Measurements from ENCODE around the gene LRRFIP2. TPM values are rescaled to one million over a fixed set of nuclear protein-coding genes. Genes with fewer than 3 reads are reported as not detected.

Gene LRRFIP2
- total RNA-seq, 2 donors from 2014 or later: 82.3 to 142 TPM

- H3K36me3 ChIP-seq: peaks cover 12% of the 10 kb centered on the region
- no peak for DNase-seq (ENCODE audit: low spot score)
- H3K9me3 ChIP-seq: no peaks in the 10 kb centered on the region
- H3K27ac ChIP-seq: peak overlapping the region in 1 of 2 donors; percentile 2
- H3K4me1 ChIP-seq: peaks cover 0 to 9% of the 10 kb centered on the region in 2 donors
- no peak for TF ChIP-seq CTCF (IDR thresholded peaks at IDR 0.05)
- H3K4me3 ChIP-seq: no peak overlapping the region
- H3K27me3 ChIP-seq: no peaks in the 10 kb centered on the region
Observed at GRCh38 chr3:37161351-37161750, 13.0 kb downstream of the LRRFIP2 start.

GRCh38 chr3:37155782-37156181, 18.6 kb downstream of the LRRFIP2 start:
- Histone ChIP-seq H3K9me3 (no peaks in the 10 kb centered on the region), H3K36me3 (peaks cover 1% of the 10 kb centered on the region), H3K27ac (no peak overlapping the region), H3K4me3 (no peak overlapping the region), H3K27me3 (no peaks in the 10 kb centered on the region), H3K4me1 (peaks cover 0 to 12% of the 10 kb centered on the region in 2 donors)
- DNase-seq (ENCODE audit: low spot score): no peak
- TF ChIP-seq CTCF (IDR thresholded peaks at IDR 0.05): no peak

DNA sequence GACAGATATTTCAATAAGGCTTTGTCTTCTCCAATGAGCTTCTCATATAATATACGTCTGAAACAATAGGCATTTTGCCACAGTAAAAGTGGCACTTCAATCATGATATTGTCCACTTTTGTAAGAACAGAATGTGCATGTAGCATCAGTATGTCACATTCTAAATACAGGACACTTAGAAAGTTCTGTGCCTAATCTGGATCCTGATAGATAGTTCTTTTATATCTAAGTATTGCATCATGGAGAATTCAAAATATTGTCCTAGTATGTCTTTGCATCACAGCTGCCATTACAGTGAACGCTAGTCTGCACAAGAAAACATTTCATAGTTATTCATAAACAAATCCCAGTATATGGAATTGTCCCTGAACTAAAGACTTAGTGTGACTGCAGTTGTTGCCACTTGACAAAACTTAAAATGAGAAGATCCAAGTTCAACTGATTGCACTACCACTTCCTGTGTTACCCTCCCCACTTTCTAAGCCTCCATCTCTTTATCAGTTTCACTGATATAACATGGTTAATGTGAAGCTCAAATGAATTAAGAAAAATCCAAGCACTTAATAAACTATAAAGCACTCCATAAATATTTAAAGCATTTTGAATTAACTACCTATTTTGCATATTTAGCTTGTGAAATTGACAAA, 19.6 kb downstream of the LRRFIP2 start:
- Histone ChIP-seq H3K27me3 (no peaks in the 10 kb centered on the region), H3K36me3 (no peaks in the 10 kb centered on the region), H3K9me3 (no peaks in the 10 kb centered on the region), H3K4me1 (peaks cover 0 to 12% of the 10 kb centered on the region in 2 donors), H3K4me3 (no peak overlapping the region), H3K27ac (peak overlapping the region in 1 of 2 donors; percentile 50)
- DNase-seq (ENCODE audit: low spot score): no peak
- TF ChIP-seq CTCF (IDR thresholded peaks at IDR 0.05): no peak

- H3K36me3 ChIP-seq: peaks cover 8% of the 10 kb centered on the region
- H3K27me3 ChIP-seq: no peaks in the 10 kb centered on the region
- no peak for TF ChIP-seq CTCF (IDR thresholded peaks at IDR 0.05)
- no peak overlapping the region for H3K4me3 ChIP-seq
- H3K4me1 ChIP-seq: peaks cover 0 to 48% of the 10 kb centered on the region in 2 donors
- H3K27ac ChIP-seq: no peak overlapping the region
- no peak for DNase-seq (ENCODE audit: low spot score)
- H3K9me3 ChIP-seq: no peaks in the 10 kb centered on the region
Observed at GRCh38 chr3:37150621-37151020, 23.8 kb downstream of the LRRFIP2 start.

DNA sequence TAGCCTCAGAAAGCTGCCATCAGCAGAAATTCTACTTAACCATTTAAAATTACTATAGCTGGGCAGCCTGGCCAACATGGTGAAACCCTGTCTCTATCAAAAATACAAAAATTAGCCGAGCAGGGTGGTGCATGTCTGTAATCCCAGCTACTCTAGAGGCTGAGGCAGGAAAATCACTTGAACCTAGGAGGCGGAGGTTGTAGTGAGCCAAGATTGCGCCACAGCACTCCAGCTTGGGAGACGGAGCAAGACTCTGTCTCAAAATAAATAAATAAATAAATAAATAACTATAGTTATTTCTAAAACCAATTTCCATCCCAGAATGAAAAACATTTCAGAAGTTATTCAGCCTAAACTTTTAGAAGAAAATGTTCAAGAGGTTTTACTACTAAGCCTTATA, 25.1 kb downstream of the LRRFIP2 start:
- no peak overlapping the region for H3K4me3 ChIP-seq
- H3K27ac ChIP-seq: no peak overlapping the region
- no peaks in the 10 kb centered on the region for H3K9me3 ChIP-seq
- H3K27me3 ChIP-seq: no peaks in the 10 kb centered on the region
- no peak for TF ChIP-seq CTCF (IDR thresholded peaks at IDR 0.05)
- peaks cover 8% of the 10 kb centered on the region for H3K36me3 ChIP-seq
- DNase-seq (ENCODE audit: low spot score): no peak
- peaks cover 0 to 61% of the 10 kb centered on the region in 2 donors for H3K4me1 ChIP-seq

DNA sequence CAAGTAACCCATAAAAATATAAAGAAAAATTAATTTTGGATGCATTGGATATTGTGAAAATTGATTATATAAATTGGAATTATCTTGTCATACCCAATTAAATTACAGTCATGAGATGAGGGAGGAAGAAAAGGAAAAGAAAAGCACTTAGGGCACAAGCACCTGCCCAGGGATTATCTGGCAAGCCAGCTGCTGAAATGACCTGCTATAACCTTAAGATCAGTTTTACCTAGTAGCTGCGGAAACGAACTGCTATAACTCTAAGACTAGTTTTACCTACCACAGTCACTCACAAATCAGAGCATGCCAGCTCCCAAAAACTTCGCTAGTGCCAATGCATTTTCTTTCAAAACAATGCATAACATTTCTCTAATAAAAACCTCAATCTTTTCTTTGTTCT, 26.2 kb downstream of the LRRFIP2 start:
- H3K27ac ChIP-seq: no peak overlapping the region

More for the DNA sequence above, 26.2 kb downstream of the LRRFIP2 start:
- no peak for DNase-seq (ENCODE audit: low spot score)
- Histone ChIP-seq H3K4me3 (no peak overlapping the region), H3K36me3 (peaks cover 8% of the 10 kb centered on the region), H3K4me1 (peaks cover 0 to 64% of the 10 kb centered on the region in 2 donors), H3K27me3 (no peaks in the 10 kb centered on the region), H3K9me3 (no peaks in the 10 kb centered on the region)
- TF ChIP-seq CTCF (IDR thresholded peaks at IDR 0.05): no peak

All from right atrium auricular region (tissue), 2 donors.